Measurements from ENCODE around the gene P2RX4.
"Not testable (repeated sequence)": the region's sequence is repeated elsewhere in the genome, so short reads cannot be mapped to it uniquely, and the experiment has no call there.

P2RX4 gene, protein sequence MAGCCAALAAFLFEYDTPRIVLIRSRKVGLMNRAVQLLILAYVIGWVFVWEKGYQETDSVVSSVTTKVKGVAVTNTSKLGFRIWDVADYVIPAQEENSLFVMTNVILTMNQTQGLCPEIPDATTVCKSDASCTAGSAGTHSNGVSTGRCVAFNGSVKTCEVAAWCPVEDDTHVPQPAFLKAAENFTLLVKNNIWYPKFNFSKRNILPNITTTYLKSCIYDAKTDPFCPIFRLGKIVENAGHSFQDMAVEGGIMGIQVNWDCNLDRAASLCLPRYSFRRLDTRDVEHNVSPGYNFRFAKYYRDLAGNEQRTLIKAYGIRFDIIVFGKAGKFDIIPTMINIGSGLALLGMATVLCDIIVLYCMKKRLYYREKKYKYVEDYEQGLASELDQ

GRCh38 chr12:121209624-121210572 lies at the start of gene P2RX4:
Gene P2RX4, plus strand, starts transcription at chr12:121210129. Its CDS starts 36 bp downstream, at chr12:121210165.
- DNase-seq: peak; percentile 90

DNA sequence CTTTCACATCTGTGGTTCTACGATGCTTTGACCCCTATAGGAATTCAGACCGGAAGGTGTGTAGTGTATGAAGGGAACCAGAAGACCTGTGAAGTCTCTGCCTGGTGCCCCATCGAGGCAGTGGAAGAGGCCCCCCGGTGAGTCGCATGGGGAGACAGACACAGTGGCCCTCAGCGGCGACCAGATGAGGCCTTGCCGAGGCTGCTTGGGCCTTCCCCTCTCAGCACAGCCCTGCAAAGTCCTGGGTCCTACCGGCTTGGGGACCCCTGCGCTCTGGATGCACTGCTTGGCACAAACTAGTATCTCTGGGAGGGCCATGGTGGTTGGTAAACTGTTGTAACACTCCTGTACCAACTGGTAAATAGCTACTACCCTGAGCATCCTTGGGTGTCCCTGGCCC lies 47.5 kb upstream of the P2RX4 start:
- DNase-seq: no peak

DNA sequence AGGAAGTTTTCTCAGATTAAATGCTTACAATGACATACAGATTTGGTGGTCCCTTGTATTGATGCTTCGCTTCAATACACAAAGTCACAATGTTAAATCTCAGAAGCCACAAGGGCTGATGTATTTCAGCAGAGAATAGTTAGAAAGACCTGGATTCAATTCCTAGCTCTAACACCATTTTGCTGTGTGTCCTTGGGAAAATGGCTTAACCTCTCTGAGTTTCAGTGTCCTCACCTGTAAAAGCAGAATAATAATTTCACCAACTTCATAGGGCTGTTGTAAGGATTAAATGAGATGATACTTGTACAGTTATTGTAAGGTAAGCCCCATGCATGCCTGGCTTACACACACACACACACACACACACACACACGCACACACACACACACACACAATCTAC lies 46.9 kb upstream of the P2RX4 start:
- DNase-seq: no peak

GRCh38 chr12:121164839-121165238 lies 45.1 kb upstream of the P2RX4 start:
- not testable (repeated sequence) for DNase-seq

- DNase-seq: no peak
Measured at GRCh38 chr12:121165316-121165715, 44.6 kb upstream of the P2RX4 start.

DNA sequence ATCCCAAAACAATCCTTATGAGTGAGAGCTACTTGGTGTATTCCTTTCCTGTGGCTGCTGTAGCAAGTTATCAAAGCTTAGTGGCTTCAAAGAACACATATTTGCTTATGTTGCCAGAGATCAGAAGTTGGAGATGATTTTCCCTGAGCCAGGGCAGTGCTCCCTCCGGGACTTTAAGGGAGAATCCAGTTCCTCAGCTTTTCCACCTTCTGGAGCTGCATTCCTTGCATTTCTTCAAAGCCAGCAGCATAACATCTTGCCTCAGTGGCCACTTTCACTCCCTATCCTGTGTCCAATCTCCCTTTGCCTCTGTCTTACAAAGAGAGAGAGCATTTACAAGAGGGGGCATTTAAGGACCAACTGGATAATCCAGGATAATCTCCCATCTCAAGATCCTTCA lies 43.6 kb upstream of the P2RX4 start:
- DNase-seq: no peak

DNA sequence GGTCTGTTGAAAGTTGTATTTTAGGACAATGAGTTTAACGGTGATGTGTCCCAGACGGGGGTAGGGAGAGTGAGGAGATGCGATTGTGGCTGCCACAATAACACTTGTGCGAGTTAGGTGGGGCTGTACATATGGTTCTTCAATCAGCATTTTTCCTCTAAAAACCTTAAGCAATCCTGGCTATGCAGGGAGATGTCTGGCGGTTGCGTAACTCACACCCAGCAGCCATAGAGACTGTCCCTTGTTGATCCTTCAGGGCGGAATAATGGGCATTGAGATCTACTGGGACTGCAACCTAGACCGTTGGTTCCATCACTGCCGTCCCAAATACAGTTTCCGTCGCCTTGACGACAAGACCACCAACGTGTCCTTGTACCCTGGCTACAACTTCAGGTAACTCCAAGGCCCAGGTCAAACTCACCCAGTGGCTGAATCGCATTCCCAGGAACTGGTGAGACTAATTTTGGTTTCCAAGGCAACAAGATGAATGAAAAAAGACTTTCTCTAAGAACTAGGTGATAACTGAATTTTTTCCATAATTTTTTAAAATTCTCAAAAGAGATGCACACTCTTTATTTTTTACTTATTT lies 42.6 kb upstream of the P2RX4 start:
- DNase-seq: no peak

GRCh38 chr12:121167951-121168350 lies 42.0 kb upstream of the P2RX4 start:
- no peak for DNase-seq

- DNase-seq: no peak
Measured at GRCh38 chr12:121170151-121170550, 39.8 kb upstream of the P2RX4 start.

- DNase-seq: no peak
Measured at GRCh38 chr12:121170611-121171260, 39.2 kb upstream of the P2RX4 start.

GRCh38 chr12:121172145-121172544 lies 37.8 kb upstream of the P2RX4 start:
- no peak for DNase-seq

- DNase-seq: peak; percentile 40
Measured at GRCh38 chr12:121175383-121176119, 34.4 kb upstream of the P2RX4 start.

DNA sequence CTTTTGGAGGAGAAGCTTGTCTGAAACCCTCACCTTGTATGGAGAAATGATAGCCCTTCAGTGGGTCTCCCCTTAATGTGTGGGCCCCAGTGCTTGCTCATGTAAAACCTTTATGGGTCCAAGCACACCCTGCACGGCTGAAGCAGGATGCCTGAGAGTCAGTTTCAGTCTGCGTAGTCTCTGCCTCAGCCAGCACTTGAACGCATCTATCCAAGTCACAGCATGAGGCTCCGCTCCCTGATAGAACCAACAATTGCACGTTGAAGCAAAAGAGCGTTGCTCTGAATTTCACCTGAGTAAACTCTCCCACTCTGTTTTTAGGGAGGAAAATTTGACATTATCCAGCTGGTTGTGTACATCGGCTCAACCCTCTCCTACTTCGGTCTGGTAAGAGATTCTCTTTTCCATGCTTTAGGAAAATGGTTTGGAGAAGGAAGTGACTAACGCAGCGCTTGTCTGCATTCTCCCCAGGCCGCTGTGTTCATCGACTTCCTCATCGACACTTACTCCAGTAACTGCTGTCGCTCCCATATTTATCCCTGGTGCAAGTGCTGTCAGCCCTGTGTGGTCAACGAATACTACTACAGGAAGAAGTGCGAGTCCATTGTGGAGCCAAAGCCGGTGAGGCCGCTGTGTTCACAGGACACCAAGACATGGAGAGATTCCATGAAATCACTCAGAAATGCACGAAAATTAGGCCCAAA lies 33.0 kb upstream of the P2RX4 start:
- no peak for DNase-seq

GRCh38 chr12:121181181-121181580 lies 28.7 kb upstream of the P2RX4 start:
- DNase-seq: no peak

DNA sequence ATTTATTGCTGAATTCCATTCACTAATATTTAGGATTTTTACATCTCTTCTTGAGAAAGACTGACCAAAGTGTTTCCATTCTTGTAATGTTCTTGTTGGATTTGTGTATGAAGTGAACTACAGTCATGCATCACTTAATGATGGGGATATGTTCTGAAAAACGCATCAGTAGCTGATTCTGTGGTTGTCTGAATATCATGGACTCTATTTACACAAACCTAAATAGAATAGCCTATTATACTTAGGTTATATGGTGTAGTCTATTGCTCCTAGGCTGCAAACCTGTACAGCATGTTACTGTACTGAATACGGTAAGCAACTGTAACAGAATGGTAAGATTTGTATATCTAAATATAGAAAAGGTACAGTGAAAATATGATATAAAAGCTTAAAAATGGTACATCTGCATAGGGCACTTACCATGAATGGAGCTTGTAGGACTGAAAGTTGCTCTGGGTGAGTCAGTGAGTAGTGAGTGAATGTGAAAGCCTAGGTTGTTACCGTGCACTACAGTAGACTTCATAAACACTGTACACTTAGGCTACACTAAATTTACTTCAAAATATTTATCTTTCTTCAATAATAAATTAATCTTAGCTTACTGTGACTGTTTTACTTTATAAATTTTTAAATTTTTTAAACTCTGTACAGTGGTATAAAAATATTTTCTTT lies 27.6 kb upstream of the P2RX4 start:
- no peak for DNase-seq

DNA sequence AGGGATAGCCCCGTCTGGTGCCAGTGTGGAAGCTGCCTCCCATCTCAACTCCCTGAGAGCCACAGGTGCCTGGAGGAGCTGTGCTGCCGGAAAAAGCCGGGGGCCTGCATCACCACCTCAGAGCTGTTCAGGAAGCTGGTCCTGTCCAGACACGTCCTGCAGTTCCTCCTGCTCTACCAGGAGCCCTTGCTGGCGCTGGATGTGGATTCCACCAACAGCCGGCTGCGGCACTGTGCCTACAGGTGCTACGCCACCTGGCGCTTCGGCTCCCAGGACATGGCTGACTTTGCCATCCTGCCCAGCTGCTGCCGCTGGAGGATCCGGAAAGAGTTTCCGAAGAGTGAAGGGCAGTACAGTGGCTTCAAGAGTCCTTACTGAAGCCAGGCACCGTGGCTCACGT lies 25.5 kb upstream of the P2RX4 start:
- no peak for DNase-seq

- no peak for DNase-seq
Measured at GRCh38 chr12:121184984-121185889, 24.7 kb upstream of the P2RX4 start.

DNA sequence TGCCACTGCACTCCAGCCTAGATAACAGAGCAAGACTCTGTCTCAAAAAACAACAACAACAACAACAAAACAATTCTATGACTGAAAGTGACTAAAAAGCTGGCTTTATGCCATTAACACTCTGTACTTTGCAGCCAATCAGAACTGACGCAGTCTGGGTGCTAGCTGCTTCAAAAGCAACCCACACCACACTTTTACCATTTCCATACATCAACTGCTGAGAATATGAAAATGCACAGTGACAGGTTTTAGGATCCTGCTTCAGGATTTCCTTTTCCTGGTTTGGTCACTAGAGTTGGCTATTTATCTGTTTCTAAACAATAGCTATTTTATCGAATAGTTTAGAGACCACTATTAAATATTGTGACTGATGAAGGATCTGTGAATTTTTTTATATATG lies 23.1 kb upstream of the P2RX4 start:
- DNase-seq: no peak

DNA sequence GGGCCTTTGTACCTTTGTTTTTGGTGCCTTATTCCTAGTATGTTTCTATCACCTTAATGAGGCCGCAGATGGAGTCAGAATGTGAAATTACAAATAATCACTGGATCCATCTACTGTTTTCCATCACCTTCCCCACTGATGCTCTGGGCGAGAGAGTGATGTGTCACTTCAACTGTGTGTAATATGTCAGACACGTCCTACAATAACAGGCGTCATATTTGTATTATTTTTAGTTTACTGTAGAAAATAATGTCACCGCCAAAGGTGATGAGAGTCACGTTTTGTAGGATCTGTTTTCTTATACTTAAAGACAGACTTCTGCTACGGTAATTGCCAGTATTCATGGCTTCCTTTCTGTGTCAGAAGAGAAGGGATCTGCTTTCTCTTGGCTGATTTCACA lies 22.4 kb upstream of the P2RX4 start:
- DNase-seq: no peak

DNA sequence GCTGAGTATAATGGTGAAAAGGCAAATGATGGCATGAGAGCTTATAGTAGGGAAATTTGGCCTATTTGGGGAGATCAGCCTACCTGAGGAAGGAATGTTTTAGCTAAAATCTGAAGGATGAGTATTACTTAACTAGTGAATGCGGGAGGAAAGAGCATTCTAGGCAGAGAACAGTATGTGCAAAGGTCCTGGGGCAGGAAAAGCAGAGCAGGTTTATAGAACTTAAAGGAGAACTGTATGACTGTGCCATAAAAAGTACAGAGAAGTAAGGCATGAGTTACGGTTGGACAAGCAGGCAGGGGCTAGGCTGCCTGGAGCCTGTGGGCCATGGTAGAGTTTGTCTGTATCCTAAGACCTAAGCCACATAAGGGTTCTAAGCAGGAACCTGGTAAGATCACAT lies 21.7 kb upstream of the P2RX4 start:
- no peak for DNase-seq

Data from CD4-positive, alpha-beta T cell treated with Interferon gamma for 1 hour (primary cell).